CD4-positive, alpha-beta T cell treated with Interleukin-1 beta for 1 hour (primary cell): ENCODE results near the gene HOXC9.

Experiments used
- DNase-seq, 2 donors: peaks; one replicate each; pipeline ENCODE4 v3.0.0-alpha.2; 2020 to 2022

Gene HOXC9

GRCh38 chr12:53963434-53964314, 36.3 kb upstream of the HOXC9 start:
- no peak for DNase-seq

DNA sequence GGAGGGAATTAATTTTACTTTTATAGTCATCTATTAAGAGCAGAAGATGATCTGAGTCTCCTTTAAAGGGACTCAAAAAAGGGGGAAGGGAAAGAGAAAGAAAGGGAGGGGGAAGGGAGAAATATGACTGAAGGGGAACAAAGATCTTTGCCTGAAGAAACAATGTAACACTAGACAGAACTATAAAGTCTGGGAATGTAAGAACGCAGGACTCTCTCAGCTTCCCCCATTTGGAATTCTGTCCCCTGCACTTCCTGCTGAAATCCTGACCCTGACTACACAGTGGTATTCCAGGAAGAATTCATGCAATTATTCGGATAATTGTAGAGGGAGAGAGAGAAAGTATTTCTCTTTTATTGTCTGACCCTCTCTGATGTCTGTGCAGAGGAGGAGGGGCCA, 35.6 kb upstream of the HOXC9 start:
- DNase-seq = no peak

- no peak for DNase-seq
Measured at GRCh38 chr12:53965281-53966084, 34.5 kb upstream of the HOXC9 start.

GRCh38 chr12:53966085-53966384, 33.9 kb upstream of the HOXC9 start:
- DNase-seq = no peak

- DNase-seq = no peak
Measured at GRCh38 chr12:53966385-53967133, 33.4 kb upstream of the HOXC9 start.

DNA sequence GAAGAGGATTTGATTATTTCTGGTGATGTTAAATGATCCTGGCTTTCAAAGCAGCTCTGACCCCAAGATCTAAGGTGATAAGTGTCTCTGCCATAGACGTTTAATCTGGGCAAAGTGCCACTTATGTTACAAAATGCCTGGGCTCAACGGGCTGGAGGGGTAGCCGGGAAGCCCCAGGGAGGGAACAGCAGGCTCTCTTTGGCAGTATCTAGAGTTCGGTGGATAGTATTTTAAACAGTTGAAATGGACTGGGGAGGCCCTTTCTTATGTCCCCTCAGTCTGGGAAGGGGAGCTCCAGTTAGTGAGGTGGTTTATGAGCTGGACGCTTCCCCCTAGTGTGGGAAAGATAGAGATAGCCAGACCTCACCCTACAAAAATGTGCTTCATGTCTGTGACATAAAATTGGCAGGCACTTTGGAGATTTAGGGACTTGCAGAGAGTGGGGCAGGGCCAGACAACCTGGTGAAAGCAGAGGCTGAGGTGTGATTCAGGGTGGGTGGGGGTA, 32.5 kb upstream of the HOXC9 start:
- DNase-seq = no peak

DNA sequence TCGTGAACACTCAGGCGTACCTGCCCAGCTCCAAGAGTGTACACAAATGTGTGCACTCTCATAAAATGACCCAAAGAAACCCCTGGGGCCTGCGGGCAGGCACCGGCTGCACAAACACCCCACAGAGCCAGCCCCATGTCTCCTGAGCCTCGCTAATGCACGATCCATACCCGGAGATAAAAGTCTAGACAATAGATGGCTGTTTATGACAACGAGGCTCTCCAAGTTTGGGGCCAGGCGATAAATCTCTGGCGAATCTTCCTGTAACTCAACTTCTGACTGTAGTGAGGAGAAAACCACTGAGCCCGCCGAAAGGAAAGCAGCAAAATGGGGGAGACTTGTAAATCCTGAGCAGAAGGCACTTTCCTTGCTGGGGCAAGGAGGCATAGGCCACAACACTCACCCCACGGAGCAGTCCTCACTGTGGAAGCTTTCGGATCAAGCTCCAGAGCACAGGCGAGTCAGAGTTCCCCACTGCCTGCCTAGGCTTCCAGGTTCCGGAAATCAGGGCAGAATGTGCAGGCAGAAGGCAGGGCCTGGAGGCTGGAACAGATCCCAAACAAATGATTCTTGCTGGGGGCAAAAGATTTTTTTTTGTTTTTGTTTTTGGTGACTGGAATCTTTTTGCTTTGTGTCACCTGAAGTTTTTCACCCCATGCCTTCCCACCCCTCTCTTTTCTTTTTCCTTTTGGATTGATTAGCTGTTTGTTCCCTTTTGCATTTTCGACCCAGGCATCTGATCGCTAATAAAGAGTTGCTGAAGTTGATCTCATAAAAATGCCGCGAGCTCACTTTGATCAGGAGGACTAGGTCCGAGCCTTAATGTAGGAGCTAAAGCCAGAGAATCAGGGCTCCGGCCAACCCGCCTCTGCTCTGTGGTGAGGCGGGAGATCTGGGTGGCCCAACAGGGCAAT, 31.5 kb upstream of the HOXC9 start:
- no peak for DNase-seq

DNA sequence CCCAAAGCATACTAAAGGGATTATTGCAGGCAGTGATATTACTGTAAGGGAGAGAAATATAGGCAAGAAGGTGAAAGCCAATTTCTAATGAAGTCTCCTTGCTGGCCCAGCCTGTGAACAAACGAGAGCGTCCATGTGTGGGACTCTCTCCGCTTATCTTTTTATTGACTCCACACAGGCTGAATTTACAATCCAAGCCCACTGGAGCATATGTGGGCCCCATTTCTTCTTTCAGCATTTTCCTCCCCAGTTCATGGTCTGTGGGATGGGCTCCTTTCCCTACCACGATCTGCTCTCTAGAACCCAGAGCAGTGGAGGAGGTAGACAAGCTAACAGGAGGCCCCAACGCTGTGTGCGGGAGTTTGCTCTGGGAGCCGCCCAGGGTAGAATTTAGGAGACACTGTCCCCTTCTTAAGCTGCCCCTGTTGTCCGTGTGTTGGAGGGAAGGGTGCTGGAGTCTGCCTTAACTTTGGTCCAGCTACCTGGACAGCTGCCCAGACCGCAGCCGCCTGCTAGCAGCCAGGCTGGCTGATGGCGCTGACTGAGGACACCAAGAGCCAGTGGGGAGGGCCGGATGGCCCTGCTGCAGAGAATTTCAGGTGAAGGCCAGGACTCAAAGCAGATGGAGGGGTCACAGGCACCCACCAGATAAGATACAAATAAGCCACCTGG, 30.2 kb upstream of the HOXC9 start:
- DNase-seq = no peak

DNA sequence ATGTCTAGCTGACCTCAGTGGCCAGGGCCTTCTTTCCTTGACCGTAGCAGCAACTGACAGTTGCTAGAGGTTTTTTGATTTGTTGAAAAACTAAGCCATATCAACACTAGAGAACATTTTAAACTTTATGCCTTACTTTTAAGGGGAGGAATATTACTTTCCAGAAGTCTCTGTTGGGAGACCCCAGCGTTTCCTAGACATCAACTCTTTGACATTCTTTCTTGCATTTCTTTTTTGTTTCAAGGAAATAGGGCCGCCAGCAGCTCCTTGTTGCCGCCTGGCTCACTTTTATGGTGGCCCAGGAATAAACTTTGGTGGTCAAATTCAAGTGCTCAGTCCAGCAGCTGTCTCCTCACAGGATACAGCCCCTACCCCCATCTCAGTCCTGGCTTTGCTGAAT, 29.5 kb upstream of the HOXC9 start:
- DNase-seq = no peak

GRCh38 chr12:53971129-53971528, 28.8 kb upstream of the HOXC9 start:
- no peak for DNase-seq

DNA sequence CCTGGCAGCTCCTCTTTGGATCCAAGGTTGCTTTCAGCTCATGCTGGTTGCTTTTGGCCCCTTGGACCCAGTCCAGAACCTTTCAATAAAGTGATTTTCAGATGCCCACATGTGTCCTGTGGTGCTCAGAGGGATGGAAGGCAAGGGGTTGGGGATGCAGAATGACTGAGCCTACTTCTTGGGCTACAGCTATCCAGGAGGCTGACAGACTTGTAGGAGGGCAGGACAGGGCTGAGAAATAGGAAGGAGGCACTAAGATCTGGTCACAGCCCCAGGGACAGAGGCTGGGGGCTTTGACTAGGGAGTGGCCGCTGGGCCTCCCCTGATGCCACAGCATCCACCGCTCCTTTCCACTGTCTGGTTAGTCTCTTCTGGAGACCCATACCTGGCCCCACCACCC, 28.3 kb upstream of the HOXC9 start:
- DNase-seq = no peak

DNA sequence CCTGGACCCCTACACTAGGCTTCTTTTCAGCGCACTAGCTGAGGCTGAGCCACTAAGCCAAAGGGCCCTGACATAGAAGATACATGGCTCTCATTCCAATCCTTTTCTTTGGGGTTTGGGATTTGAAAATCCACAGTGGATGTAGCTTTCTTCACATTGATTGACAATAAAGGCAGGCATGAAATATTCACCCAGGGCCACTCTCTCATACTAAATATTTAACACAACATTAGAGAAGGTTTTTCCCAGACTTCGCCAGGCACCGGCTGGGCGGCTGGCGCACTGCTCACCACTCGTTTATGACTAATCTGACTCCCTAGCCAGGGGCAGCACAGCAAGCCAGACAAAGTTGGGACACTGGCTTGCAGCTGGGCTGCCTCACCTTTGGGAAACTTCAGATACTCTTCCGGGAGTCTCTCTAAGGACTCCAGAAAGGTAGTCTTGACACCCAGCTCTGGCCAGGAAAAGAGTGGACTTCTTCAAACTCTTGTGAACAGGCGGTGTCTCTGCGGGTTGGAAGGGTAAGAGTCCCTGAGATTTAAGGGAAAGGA, 27.7 kb upstream of the HOXC9 start:
- no peak for DNase-seq

DNA sequence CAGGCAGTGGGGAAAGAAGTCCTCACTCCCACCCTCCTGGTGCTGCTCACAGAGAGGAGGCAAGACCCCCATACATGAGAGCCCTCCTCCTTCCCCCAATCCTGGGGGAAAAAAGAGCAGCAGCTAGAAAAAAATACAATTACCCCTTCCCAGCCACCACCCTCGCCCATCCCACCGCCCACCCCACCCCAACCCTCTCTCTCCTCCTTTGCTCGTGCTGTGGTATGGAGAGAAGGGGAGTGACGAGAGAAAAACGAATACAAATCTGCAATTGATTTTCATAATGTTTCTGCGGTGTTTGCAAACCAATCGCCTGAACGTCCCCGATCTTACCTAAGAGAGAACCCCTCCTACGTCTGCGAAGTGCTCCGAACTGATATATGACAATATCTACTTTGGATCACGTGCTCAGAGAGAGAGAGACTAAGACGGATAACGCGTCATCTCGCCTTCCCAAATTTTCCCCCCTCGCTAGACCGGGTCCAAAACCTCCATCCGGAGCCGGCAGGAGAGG, 27.2 kb upstream of the HOXC9 start, which contains the start of gene HOXC11:
TSS of gene HOXC11 (plus strand) at position 405 of the 514 bp plus-strand sequence. CDS start 116 bp downstream, outside the sequence.
- DNase-seq = no peak

- no peak for DNase-seq
Measured at GRCh38 chr12:53973236-53974042, 26.5 kb upstream of the HOXC9 start.

DNA sequence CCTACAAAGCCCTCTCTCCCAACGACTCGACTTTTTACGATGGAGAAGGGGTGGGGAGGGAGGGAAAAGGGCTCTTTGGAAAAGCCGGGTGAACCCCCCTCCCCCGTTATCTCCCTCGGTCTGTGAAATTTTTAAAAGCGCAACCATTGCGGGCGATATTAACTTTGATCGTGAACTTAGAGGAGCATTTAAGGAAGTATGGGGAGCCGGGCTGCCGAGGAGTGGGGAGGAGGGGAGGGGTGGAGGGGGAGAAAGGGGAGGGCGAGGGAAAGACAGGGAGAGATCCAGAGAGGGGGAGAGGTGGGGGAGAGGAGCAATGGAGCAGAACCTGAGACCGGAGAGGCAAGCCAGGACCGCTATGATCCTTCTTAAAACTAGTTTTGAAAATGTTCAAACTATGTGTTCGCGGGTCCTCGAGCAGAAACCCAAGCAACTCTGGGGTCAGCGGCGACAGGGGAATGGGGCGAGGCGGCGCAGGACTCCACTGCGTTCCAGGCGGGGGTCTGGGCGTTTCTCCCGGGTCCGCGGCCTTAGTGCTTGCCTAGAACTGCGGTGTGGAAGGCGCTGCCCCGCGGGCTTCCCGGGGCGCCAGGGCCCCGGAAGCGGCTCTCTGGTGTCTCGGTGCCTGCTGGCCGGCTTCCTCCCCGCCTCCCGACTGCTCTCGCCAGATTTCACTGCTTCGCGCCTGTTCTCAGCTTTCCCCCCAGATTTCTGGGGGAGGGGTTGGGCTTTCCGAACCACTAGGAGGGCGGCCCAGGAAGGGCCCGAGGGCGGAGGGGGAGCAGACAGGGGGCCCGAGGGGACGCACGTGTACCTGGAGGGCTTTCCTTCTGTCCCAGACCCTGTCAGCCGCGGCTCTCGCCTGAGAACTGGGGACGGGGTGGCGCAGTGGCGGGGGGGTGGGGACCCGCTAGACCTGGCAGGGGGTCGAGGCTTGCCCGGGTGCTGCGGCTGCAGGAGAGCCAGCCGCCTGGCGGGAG, 25.6 kb upstream of the HOXC9 start, which contains the start of gene HOTAIR:
TSS of gene HOTAIR (minus strand) at position 871 of the 980 bp plus-strand sequence.
- peak; percentile 20 to 32 for DNase-seq

DNA sequence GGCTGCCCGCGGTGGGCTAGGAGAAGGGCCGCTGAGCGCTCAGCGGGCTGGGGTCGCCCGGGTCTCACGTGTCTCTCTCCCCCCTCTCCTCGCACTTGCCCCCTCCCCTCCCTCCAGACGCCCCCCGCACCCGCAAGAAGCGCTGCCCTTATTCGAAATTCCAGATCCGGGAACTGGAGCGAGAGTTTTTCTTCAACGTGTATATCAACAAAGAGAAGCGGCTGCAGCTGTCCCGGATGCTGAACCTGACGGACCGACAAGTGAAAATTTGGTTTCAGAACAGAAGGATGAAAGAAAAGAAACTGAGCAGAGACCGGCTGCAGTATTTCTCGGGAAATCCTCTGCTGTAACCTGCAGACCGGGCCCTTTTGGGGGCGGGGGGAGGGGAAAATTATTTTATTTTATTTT, 24.9 kb upstream of the HOXC9 start:
- DNase-seq = no peak

GRCh38 chr12:53975479-53976152, 24.3 kb upstream of the HOXC9 start:
- DNase-seq = no peak
